ENCODE measurements around the gene LAMC3.

- TF ChIP-seq CTCF (conservative IDR thresholded peaks at IDR 0.05; ENCODE audit: low read length) (no peak), EZH2phosphoT487 (IDR thresholded peaks at IDR 0.05; ENCODE audit: borderline replicate concordance, low read depth, low read length) (no peak)
Measured at GRCh38 chr9:130979591-130980385, 29.2 kb upstream of the LAMC3 start.
